Measurements from ENCODE around the gene MCF2L. TPM values are rescaled to one million over a fixed set of nuclear protein-coding genes. Genes with fewer than 3 reads are reported as not detected.

MCF2L gene
- total RNA-seq, 2 experiments from 2014 or later: 2.8 to 16.4 TPM

GRCh38 chr13:113092776-113093579 is 124.0 kb downstream of the MCF2L start:
- ChIA-PET CTCF (ENCODE audit: unreplicated experiment) (no interaction called here), POLR2A (no interaction called here)
- no peaks in the 10 kb centered on the region for H3K36me3 ChIP-seq (ENCODE audit: insufficient read depth, low read length)
- H3K9me2 ChIP-seq (ENCODE audit: insufficient read depth, low read length): no peaks in the 10 kb centered on the region
- TF ChIP-seq EZH2phosphoT487 (IDR thresholded peaks at IDR 0.05; ENCODE audit: borderline replicate concordance, low read depth, low read length): no peak
- TF ChIP-seq, protein P1, sequence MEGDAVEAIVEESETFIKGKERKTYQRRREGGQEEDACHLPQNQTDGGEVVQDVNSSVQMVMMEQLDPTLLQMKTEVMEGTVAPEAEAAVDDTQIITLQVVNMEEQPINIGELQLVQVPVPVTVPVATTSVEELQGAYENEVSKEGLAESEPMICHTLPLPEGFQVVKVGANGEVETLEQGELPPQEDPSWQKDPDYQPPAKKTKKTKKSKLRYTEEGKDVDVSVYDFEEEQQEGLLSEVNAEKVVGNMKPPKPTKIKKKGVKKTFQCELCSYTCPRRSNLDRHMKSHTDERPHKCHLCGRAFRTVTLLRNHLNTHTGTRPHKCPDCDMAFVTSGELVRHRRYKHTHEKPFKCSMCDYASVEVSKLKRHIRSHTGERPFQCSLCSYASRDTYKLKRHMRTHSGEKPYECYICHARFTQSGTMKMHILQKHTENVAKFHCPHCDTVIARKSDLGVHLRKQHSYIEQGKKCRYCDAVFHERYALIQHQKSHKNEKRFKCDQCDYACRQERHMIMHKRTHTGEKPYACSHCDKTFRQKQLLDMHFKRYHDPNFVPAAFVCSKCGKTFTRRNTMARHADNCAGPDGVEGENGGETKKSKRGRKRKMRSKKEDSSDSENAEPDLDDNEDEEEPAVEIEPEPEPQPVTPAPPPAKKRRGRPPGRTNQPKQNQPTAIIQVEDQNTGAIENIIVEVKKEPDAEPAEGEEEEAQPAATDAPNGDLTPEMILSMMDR (conservative IDR thresholded peaks at IDR 0.05; ENCODE audit: low read length): no peak
- DNase-seq (ENCODE audit: low spot score): no peak
- H3K4me1 ChIP-seq (ENCODE audit: insufficient read depth, low read length, poor library complexity, severe bottlenecking): no peaks in the 10 kb centered on the region
- H4K20me1 ChIP-seq (ENCODE audit: insufficient read depth, low read length): no peaks in the 10 kb centered on the region
- BruUV-seq (replicated peaks): no TSS peak
- no peaks in the 10 kb centered on the region for H3K9me3 ChIP-seq (ENCODE audit: low read length)
- intact Hi-C loops (cut with micrococcal nuclease; ENCODE audit: unreplicated experiment): no loop called here
- H3K79me2 ChIP-seq (ENCODE audit: insufficient read depth, low read depth, low read length): no peaks in the 10 kb centered on the region
- H3K27ac ChIP-seq (ENCODE audit: low read depth, low read length, poor library complexity, severe bottlenecking): no peak overlapping the region
- no peak overlapping the region for H3K4me2 ChIP-seq (ENCODE audit: low read length)
- H2AFZ ChIP-seq (ENCODE audit: low read length): no peak overlapping the region
- no peak overlapping the region for H3K4me3 ChIP-seq (ENCODE audit: low read depth, low read length, poor library complexity, severe bottlenecking)

GRCh38 chr13:113093580-113094409 is 124.8 kb downstream of the MCF2L start:
- no peaks in the 10 kb centered on the region for H3K4me1 ChIP-seq (ENCODE audit: insufficient read depth, low read length, poor library complexity, severe bottlenecking)
- no TSS peak for BruUV-seq (replicated peaks)

More at GRCh38 chr13:113093580-113094409, 124.8 kb downstream of the MCF2L start:
- TF ChIP-seq, protein P1 (conservative IDR thresholded peaks at IDR 0.05; ENCODE audit: low read length): no peak
- no peak for TF ChIP-seq EZH2phosphoT487 (IDR thresholded peaks at IDR 0.05; ENCODE audit: borderline replicate concordance, low read depth, low read length)
- Histone ChIP-seq H2AFZ (ENCODE audit: low read length) (no peak overlapping the region), H3K9me2 (ENCODE audit: insufficient read depth, low read length) (no peaks in the 10 kb centered on the region), H4K20me1 (ENCODE audit: insufficient read depth, low read length) (no peaks in the 10 kb centered on the region), H3K27ac (ENCODE audit: low read depth, low read length, poor library complexity, severe bottlenecking) (no peak overlapping the region), H3K4me3 (ENCODE audit: low read depth, low read length, poor library complexity, severe bottlenecking) (no peak overlapping the region), H3K79me2 (ENCODE audit: insufficient read depth, low read depth, low read length) (no peaks in the 10 kb centered on the region), H3K4me2 (ENCODE audit: low read length) (no peak overlapping the region), H3K9me3 (ENCODE audit: low read length) (no peaks in the 10 kb centered on the region), H3K36me3 (ENCODE audit: insufficient read depth, low read length) (no peaks in the 10 kb centered on the region)
- POLR2A ChIA-PET: no interaction called here
- intact Hi-C loops (cut with micrococcal nuclease; ENCODE audit: unreplicated experiment): no loop called here
- CTCF ChIA-PET (ENCODE audit: unreplicated experiment): no interaction called here
- DNase-seq (ENCODE audit: low spot score): no peak

All from OCI-LY7 (cell line).